GM23338 (cell line): ENCODE results near the gene ACBD4. TPM values are rescaled to one million over a fixed set of nuclear protein-coding genes. Genes with fewer than 3 reads are reported as not detected.

Experiments used
- ATAC-seq: fragments of 200-7000 bp; cut with Tn5 transposase; 3 replicates; pipeline ENCODE4 v1.9.1; 2020
- DNase-seq: peaks from one replicate; pipeline ENCODE4 v3.0.0-alpha.2; 2015; ENCODE audit warnings: low spot score
- H2AFZ ChIP-seq: fragments of 200-600 bp; sonication (generic); 2 replicates; pipeline ENCODE4 v1.8.0; 2016; ENCODE audit warnings: antibody characterized with exemption, mild to moderate bottlenecking, moderate library complexity
- H3F3A ChIP-seq: fragments of 200-600 bp; sonication (generic); replicated peaks from 2 replicates; pipeline ENCODE4 v1.8.0; 2017; ENCODE audit warnings: antibody characterized with exemption, mixed run types, low read depth
- H3K27ac ChIP-seq: fragments of 200-600 bp; sonication (generic); 2 replicates; pipeline ENCODE4 v1.6.1; 2016; ENCODE audit warnings: low read depth
- H3K27me3 ChIP-seq: fragments of 200-600 bp; sonication (generic); 2 replicates; pipeline ENCODE4 v1.8.0; 2016; ENCODE audit warnings: mild to moderate bottlenecking, mixed run types, moderate library complexity; ENCODE audit not compliant: insufficient read depth
- H3K36me3 ChIP-seq: fragments of 200-600 bp; sonication (generic); 2 replicates; pipeline ENCODE4 v1.8.0; 2016; ENCODE audit warnings: mild to moderate bottlenecking; ENCODE audit not compliant: insufficient read depth
- H3K4me1 ChIP-seq: fragments of 200-600 bp; sonication (generic); 2 replicates; pipeline ENCODE4 v1.8.0; 2016; ENCODE audit warnings: mild to moderate bottlenecking, moderate library complexity; ENCODE audit not compliant: insufficient read depth
- H3K4me2 ChIP-seq: fragments of 200-600 bp; sonication (generic); 2 replicates; pipeline ENCODE4 v1.7.1; 2017; ENCODE audit warnings: mixed run types
- H3K4me3 ChIP-seq: fragments of 200-600 bp; sonication (generic); 2 replicates; pipeline ENCODE4 v1.6.1; 2016; ENCODE audit warnings: mixed run types
- H3K79me2 ChIP-seq: fragments of 200-600 bp; sonication (generic); replicated peaks from 2 replicates; pipeline ENCODE4 v1.8.0; 2017; ENCODE audit warnings: mild to moderate bottlenecking; ENCODE audit not compliant: insufficient read depth
- H3K9me2 ChIP-seq: fragments of 200-600 bp; sonication (generic); 2 replicates; pipeline ENCODE4 v1.8.0; 2017; ENCODE audit not compliant: insufficient read depth
- H4K20me1 ChIP-seq: fragments of 200-600 bp; sonication (generic); replicated peaks from 2 replicates; pipeline ENCODE4 v1.8.0; 2017; ENCODE audit warnings: mild to moderate bottlenecking; ENCODE audit not compliant: insufficient read depth
- H3K27ac Mint-ChIP-seq: 2 replicates; pipeline ENCODE4 v1.8.0; 2020; ENCODE audit warnings: inconsistent platforms, mild to moderate bottlenecking, moderate library complexity, mixed read lengths
- H3K27me3 Mint-ChIP-seq: 3 replicates; pipeline ENCODE4 v1.8.0; 2022; ENCODE audit warnings: low read depth, mild to moderate bottlenecking, moderate library complexity, mixed read lengths, inconsistent platforms; ENCODE audit not compliant: insufficient read depth, poor library complexity
- H3K36me3 Mint-ChIP-seq: 3 replicates; pipeline ENCODE4 v1.8.0; 2021; ENCODE audit warnings: low read depth, mild to moderate bottlenecking, inconsistent platforms, moderate library complexity, mixed read lengths
- H3K4me1 Mint-ChIP-seq: 3 replicates; pipeline ENCODE4 v1.8.0; 2020; ENCODE audit warnings: mild to moderate bottlenecking, inconsistent platforms, mixed read lengths
- H3K4me3 Mint-ChIP-seq: 3 replicates; pipeline ENCODE4 v1.8.0; 2021; ENCODE audit warnings: moderate library complexity, mild to moderate bottlenecking, inconsistent platforms, mixed read lengths
- H3K9me3 Mint-ChIP-seq: 3 replicates; pipeline ENCODE4 v1.8.0; 2020; ENCODE audit warnings: moderate library complexity, mild to moderate bottlenecking, inconsistent platforms, mixed read lengths
- CTCF ChIP-seq, 2 experiments: fragments of 200-600 bp in 1 of 2; sonication (generic) in 1 of 2; conservative IDR thresholded peaks; 2 replicates each; pipeline versions ENCODE4 v1.5.1 to v1.6.1; 2016 to 2017; ENCODE audit warnings: antibody characterized with exemption in 2 of 2, low read depth in 2 of 2, mild to moderate bottlenecking in 2 of 2, moderate library complexity in 1 of 2
- ZNF462 ChIP-seq: fragments of 250-450 bp; sonication (Bioruptor Pico); IDR thresholded peaks from 2 replicates; pipeline ENCODE4 v1.5.0; 2020; ENCODE audit warnings: mild to moderate bottlenecking, moderate library complexity
- polyA plus RNA-seq: library from polyadenylated mRNA; unstranded; fragments of >200 nt; fragmentation: Nextera tagmentation; extraction: Ambion mirVana; gene quantifications from 2 replicates; pipeline ENCODE4 v1.2.1, GENCODE V29; 2016
- total RNA-seq: library from RNA; depleted of rRNA; stranded (reverse); fragments of >200 nt; shearing (Covaris generic); gene quantifications from 2 replicates; pipeline ENCODE4 v1.2.3, GENCODE V29; 2014

Gene ACBD4
- total and polyA plus RNA-seq, 2 experiments from 2014 or later, result 4.5 to 6.7 TPM

- no peak for DNase-seq
- ATAC-seq, result no peak
- Mint-ChIP-seq H3K27ac (no peak overlapping the region; the same call in 1 of the 2 replicates), H3K36me3 (peaks cover 49% of the 10 kb centered on the region), H3K9me3 (no peaks in the 10 kb centered on the region), H3K27me3 (peaks cover 22% of the 10 kb centered on the region), H3K4me1 (peaks cover 6% of the 10 kb centered on the region; the same call in 2 of the 3 replicates), H3K4me3 (no peak overlapping the region)
- no peaks in the 10 kb centered on the region for H3K27me3 ChIP-seq
- H3K4me2 ChIP-seq, result no peak overlapping the region
- H3K4me3 ChIP-seq, result no peak overlapping the region
- no peaks in the 10 kb centered on the region for H3K9me2 ChIP-seq
- H2AFZ ChIP-seq, result no peak overlapping the region
- peaks cover 9% of the 10 kb centered on the region for H4K20me1 ChIP-seq
- peaks cover 17% of the 10 kb centered on the region; the same call in 1 of the 2 replicates for H3K36me3 ChIP-seq
- peak overlapping the region; percentile 63; the same call in 1 of the 2 replicates for H3K27ac ChIP-seq
- peaks cover 2% of the 10 kb centered on the region; the same call in 1 of the 2 replicates for H3F3A ChIP-seq
- no peaks in the 10 kb centered on the region for H3K79me2 ChIP-seq
- H3K4me1 ChIP-seq, result no peaks in the 10 kb centered on the region
- TF ChIP-seq CTCF (conservative IDR thresholded peaks at IDR 0.05; ENCODE audit: low read depth in 2 of 2), result peak in 1 of 2 experiments; percentile 30; a peak in 2 of 4 replicates
- no peak for TF ChIP-seq ZNF462 (CRISPR knock-in tag)
Measured at GRCh38 chr17:45108595-45109521, 26.6 kb upstream of the ACBD4 start.
